Common myeloid progenitor, CD34-positive (primary cell): ENCODE data around the gene RNF14.

Experiments
- CTCF ChIA-PET: fragments of 350-600 bp; sonication (Branson Sonifier 250); formaldehyde crosslinking; loops from one replicate; lab custom pipeline; 2021; ENCODE audit warnings: antibody characterized with exemption; lab: Charles Lee
- POLR2A ChIA-PET: fragments of 350-600 bp; sonication (Branson Sonifier 250); formaldehyde crosslinking; loops from one replicate; lab custom pipeline; 2021; ENCODE audit warnings: antibody characterized with exemption; lab: Charles Lee
- DNase-seq, 3 donors: peaks; one replicate each; pipeline versions ENCODE4 v3.0.0 to v3.0.0-alpha.2; 2013
- H3K27ac ChIP-seq, 2 experiments: 1 replicate in 1 of 2; 2 replicates in 1 of 2; pipeline ENCODE4 v1.7.0; 2013; ENCODE audit warnings: inconsistent platforms in 2 of 2, low read length in 2 of 2, mild to moderate bottlenecking in 2 of 2, low read depth in 1 of 2, moderate library complexity in 1 of 2; ENCODE audit not compliant: severe bottlenecking in 2 of 2, insufficient read depth in 1 of 2, poor library complexity in 1 of 2
- H3K27me3 ChIP-seq, 5 experiments: replicated peaks in 2 of 5; 1 replicate in 3 of 5; 2 replicates in 2 of 5; pipeline versions ENCODE4 v1.6.1 to v1.7.0; 2013; ENCODE audit warnings: low read length in 4 of 5, mild to moderate bottlenecking in 2 of 5, moderate library complexity in 2 of 5, inconsistent platforms in 1 of 5; ENCODE audit not compliant: insufficient read depth in 5 of 5, control insufficient read depth in 4 of 5
- H3K36me3 ChIP-seq, 4 experiments: 1 replicate in 2 of 4; 2 replicates in 2 of 4; pipeline versions ENCODE4 v1.6.1 to v1.7.0; 2013; ENCODE audit warnings: low read length in 3 of 4, control low read depth in 1 of 4, mild to moderate bottlenecking in 1 of 4; ENCODE audit not compliant: control insufficient read depth in 4 of 4, insufficient read depth in 4 of 4
- H3K4me1 ChIP-seq, 4 experiments: 1 replicate in 3 of 4; 2 replicates in 1 of 4; pipeline versions ENCODE4 v1.6.1 to v1.7.1; 2013; ENCODE audit warnings: low read length in 3 of 4, mild to moderate bottlenecking in 3 of 4, control low read depth in 1 of 4, inconsistent platforms in 1 of 4, moderate library complexity in 1 of 4; ENCODE audit not compliant: control insufficient read depth in 4 of 4, insufficient read depth in 4 of 4; ENCODE audit errors: control extremely low read depth in 1 of 4
- H3K4me3 ChIP-seq, 7 experiments: 1 replicate in 4 of 7; 2 replicates in 3 of 7; pipeline versions ENCODE4 v1.5.1 to v1.7.0; 2013; ENCODE audit warnings: mild to moderate bottlenecking in 7 of 7, low read length in 6 of 7, moderate library complexity in 6 of 7, inconsistent platforms in 2 of 7, low read depth in 2 of 7, control low read depth in 1 of 7; ENCODE audit not compliant: insufficient read depth in 4 of 7, control insufficient read depth in 1 of 7; ENCODE audit errors: extremely low read depth in 1 of 7
- H3K9me3 ChIP-seq, 5 experiments: 1 replicate in 4 of 5; 2 replicates in 1 of 5; pipeline versions ENCODE4 v1.6.1 to v1.7.1; 2013; ENCODE audit warnings: low read length in 4 of 5, mild to moderate bottlenecking in 2 of 5, inconsistent platforms in 1 of 5, low read depth in 1 of 5, moderate library complexity in 1 of 5; ENCODE audit not compliant: control insufficient read depth in 4 of 5, insufficient read depth in 2 of 5; ENCODE audit errors: control extremely low read depth in 1 of 5
- WGBS: methylation state at CpG from one replicate; pipeline ENCODE4 v1.1.5; 2013; ENCODE audit not compliant: insufficient coverage; 5-methylcytosine and 5-hydroxymethylcytosine counted together

RNF14 gene

GRCh38 chr5:142011572-142012185, 42.8 kb downstream of the RNF14 start:
- 97% methylated on average over 6 of the region's 9 CpGs for WGBS
- Histone ChIP-seq H3K36me3 (no peaks in the 10 kb centered on the region), H3K4me1 (peaks cover 16 to 47% (median 31%) of the 10 kb centered on the region in 4 experiments), H3K27me3 (peaks cover 0 to 34% (median 15%) of the 10 kb centered on the region in 5 experiments), H3K4me3 (peak overlapping the region in 1 of 7 experiments; percentile 50), H3K9me3 (no peaks in the 10 kb centered on the region), H3K27ac (no peak overlapping the region)
- CTCF ChIA-PET = interaction anchor here (0.6 to 4.4 kb wide), 14 partner anchors 10 to 135 kb away, joined by 3 to 20 read pairs (median 4); partner anchors contain the start of gene RNF14
- DNase-seq = no peak
- POLR2A ChIA-PET = no interaction called here

- Histone ChIP-seq H3K4me3 (peak overlapping the region; percentile 2 to 65 (median 50)), H3K27ac (peak overlapping the region in 1 of 2 experiments; percentile 39), H3K27me3 (peaks cover 0 to 35% (median 15%) of the 10 kb centered on the region in 5 experiments), H3K36me3 (no peaks in the 10 kb centered on the region), H3K4me1 (peaks cover 17 to 44% (median 32%) of the 10 kb centered on the region in 4 experiments), H3K9me3 (no peaks in the 10 kb centered on the region)
- peak in 1 of 3 donors; percentile 26 for DNase-seq
- CTCF ChIA-PET = interaction anchor here (0.7 to 4.5 kb wide), 14 partner anchors 9 to 135 kb away, joined by 3 to 20 read pairs (median 4); partner anchors contain the start of genes NDFIP1 and RNF14
- POLR2A ChIA-PET = no interaction called here
- WGBS = 36% methylated on average over 7 of the region's 18 CpGs
Measured at GRCh38 chr5:142012186-142012785, 43.4 kb downstream of the RNF14 start.

- 4% methylated on average over 46 of the region's 58 CpGs for WGBS
- CTCF ChIA-PET = interaction anchor here (1.0 to 4.5 kb wide), 13 partner anchors 8 to 321 kb away, joined by 3 to 20 read pairs (median 5); partner anchors contain the start of genes NDFIP1 and RNF14
- POLR2A ChIA-PET = no interaction called here
- H3K27me3 ChIP-seq = peaks cover 0 to 36% (median 15%) of the 10 kb centered on the region in 5 experiments
- H3K36me3 ChIP-seq = no peaks in the 10 kb centered on the region
- H3K9me3 ChIP-seq = no peaks in the 10 kb centered on the region
- H3K4me1 ChIP-seq = peaks cover 17 to 41% (median 32%) of the 10 kb centered on the region in 4 experiments
- H3K4me3 ChIP-seq = peak within 1 kb of the TSS; percentile 2 to 65 (median 50)
- peak within 1 kb of the TSS in 1 of 2 experiments; percentile 62 for H3K27ac ChIP-seq
- DNase-seq = peak; percentile 53 to 74 (median 66)
Measured at GRCh38 chr5:142012792-142013388, 44.0 kb downstream of the RNF14 start, which contains the start of gene GNPDA1. GNPDA1 (minus strand) TSS chr5:142013027; CDS start chr5:142012035, 992 bp downstream.

GRCh38 chr5:142013734-142014521, 45.0 kb downstream of the RNF14 start:
- WGBS = 96% methylated on average over 16 of the region's 16 CpGs
- Histone ChIP-seq H3K36me3 (no peaks in the 10 kb centered on the region), H3K27ac (no peak overlapping the region), H3K27me3 (peaks cover 0 to 36% (median 15%) of the 10 kb centered on the region in 5 experiments), H3K4me3 (no peak overlapping the region), H3K9me3 (no peaks in the 10 kb centered on the region), H3K4me1 (peaks cover 17 to 44% (median 37%) of the 10 kb centered on the region in 4 experiments)
- ChIA-PET CTCF (interaction anchor here (0.6 to 8.0 kb wide), 19 partner anchors 11 to 322 kb away, joined by 3 to 53 read pairs (median 5); partner anchors contain the start of genes NDFIP1 and RNF14), POLR2A (interaction anchor here (0.7 kb wide), 1 partner anchor 16 kb away, joined by 3 read pairs; no protein-coding TSS in a partner anchor)
- DNase-seq = no peak

GRCh38 chr5:142014911-142015584, 46.1 kb downstream of the RNF14 start:
- Histone ChIP-seq H3K36me3 (no peaks in the 10 kb centered on the region), H3K4me1 (peaks cover 17 to 44% (median 37%) of the 10 kb centered on the region in 4 experiments), H3K27me3 (peaks cover 0 to 39% (median 15%) of the 10 kb centered on the region in 5 experiments), H3K9me3 (peaks cover 0 to 3% (median 2%) of the 10 kb centered on the region in 5 experiments), H3K4me3 (peak overlapping the region in 1 of 7 experiments; percentile 23), H3K27ac (no peak overlapping the region)
- peak; percentile 55 to 76 (median 71) for DNase-seq
- POLR2A ChIA-PET = interaction anchor here (0.7 kb wide), 1 partner anchor 15 kb away, joined by 3 read pairs; no protein-coding TSS in a partner anchor
- CTCF ChIA-PET = interaction anchor here (0.6 to 8.0 kb wide), 17 partner anchors 10 to 322 kb away, joined by 3 to 53 read pairs (median 6); partner anchors contain the start of gene NDFIP1
- 81% methylated on average over 4 of the region's 7 CpGs for WGBS
